ENCODE measurements around the gene KRT72.
"Not testable (repeated sequence)": the region's sequence is repeated elsewhere in the genome, so short reads cannot be mapped to it uniquely, and the experiment has no call there.

The KRT72 gene

GRCh38 chr12:52606581-52607218, 5.4 kb upstream of the KRT72 start:
- H3K4me1 ChIP-seq (ENCODE audit: control insufficient read depth, insufficient read depth, low read length), result no peaks in the 10 kb centered on the region
- H3K27me3 ChIP-seq (ENCODE audit: control insufficient read depth, insufficient read depth, low read length), result peaks cover 18% of the 10 kb centered on the region
- no peaks in the 10 kb centered on the region for H3K9me3 ChIP-seq (ENCODE audit: control insufficient read depth, insufficient read depth, low read depth, low read length)
- H3K36me3 ChIP-seq (ENCODE audit: control insufficient read depth, insufficient read depth, low read length), result no peaks in the 10 kb centered on the region
- no peak overlapping the region for H3K4me3 ChIP-seq (ENCODE audit: low read depth, low read length)
- no peak overlapping the region for H3K27ac ChIP-seq (ENCODE audit: low read depth, low read length)
- no peak overlapping the region for H3K9ac ChIP-seq (ENCODE audit: low read length)

- H3K9me3 ChIP-seq (ENCODE audit: control insufficient read depth, insufficient read depth, low read depth, low read length), result no peaks in the 10 kb centered on the region
- no peak overlapping the region for H3K9ac ChIP-seq (ENCODE audit: low read length)
- H3K4me3 ChIP-seq (ENCODE audit: low read depth, low read length), result no peak overlapping the region
- no peak overlapping the region for H3K27ac ChIP-seq (ENCODE audit: low read depth, low read length)
- peaks cover 16% of the 10 kb centered on the region for H3K27me3 ChIP-seq (ENCODE audit: control insufficient read depth, insufficient read depth, low read length)
- no peaks in the 10 kb centered on the region for H3K36me3 ChIP-seq (ENCODE audit: control insufficient read depth, insufficient read depth, low read length)
- H3K4me1 ChIP-seq (ENCODE audit: control insufficient read depth, insufficient read depth, low read length), result no peaks in the 10 kb centered on the region
Observed at GRCh38 chr12:52606096-52606495, 4.8 kb upstream of the KRT72 start.

- Histone ChIP-seq H3K27ac (ENCODE audit: low read depth, low read length) (no peak overlapping the region), H3K4me3 (ENCODE audit: low read depth, low read length) (no peak overlapping the region), H3K9me3 (ENCODE audit: control insufficient read depth, insufficient read depth, low read depth, low read length) (no peaks in the 10 kb centered on the region), H3K27me3 (ENCODE audit: control insufficient read depth, insufficient read depth, low read length) (peaks cover 10% of the 10 kb centered on the region), H3K36me3 (ENCODE audit: control insufficient read depth, insufficient read depth, low read length) (no peaks in the 10 kb centered on the region), H3K9ac (ENCODE audit: low read length) (no peak overlapping the region), H3K4me1 (ENCODE audit: control insufficient read depth, insufficient read depth, low read length) (no peaks in the 10 kb centered on the region)
Observed at GRCh38 chr12:52605542-52605941, 4.3 kb upstream of the KRT72 start.

- no peaks in the 10 kb centered on the region for H3K36me3 ChIP-seq (ENCODE audit: control insufficient read depth, insufficient read depth, low read length)
- H3K4me3 ChIP-seq (ENCODE audit: low read depth, low read length), result no peak overlapping the region
- H3K27ac ChIP-seq (ENCODE audit: low read depth, low read length), result no peak overlapping the region
- H3K27me3 ChIP-seq (ENCODE audit: control insufficient read depth, insufficient read depth, low read length), result peaks cover 13% of the 10 kb centered on the region
- no peak overlapping the region for H3K9ac ChIP-seq (ENCODE audit: low read length)
- H3K4me1 ChIP-seq (ENCODE audit: control insufficient read depth, insufficient read depth, low read length), result no peaks in the 10 kb centered on the region
- no peaks in the 10 kb centered on the region for H3K9me3 ChIP-seq (ENCODE audit: control insufficient read depth, insufficient read depth, low read depth, low read length)
Observed at GRCh38 chr12:52604859-52605258, 3.6 kb upstream of the KRT72 start.

GRCh38 chr12:52603314-52603713, 2.1 kb upstream of the KRT72 start:
- Histone ChIP-seq H3K27ac (ENCODE audit: low read depth, low read length) (no peak overlapping the region), H3K27me3 (ENCODE audit: control insufficient read depth, insufficient read depth, low read length) (peaks cover 24% of the 10 kb centered on the region), H3K36me3 (ENCODE audit: control insufficient read depth, insufficient read depth, low read length) (no peaks in the 10 kb centered on the region), H3K4me1 (ENCODE audit: control insufficient read depth, insufficient read depth, low read length) (no peaks in the 10 kb centered on the region), H3K9ac (ENCODE audit: low read length) (no peak overlapping the region), H3K4me3 (ENCODE audit: low read depth, low read length) (no peak overlapping the region), H3K9me3 (ENCODE audit: control insufficient read depth, insufficient read depth, low read depth, low read length) (no peaks in the 10 kb centered on the region)

- Histone ChIP-seq H3K27me3 (ENCODE audit: control insufficient read depth, insufficient read depth, low read length) (peaks cover 31% of the 10 kb centered on the region), H3K36me3 (ENCODE audit: control insufficient read depth, insufficient read depth, low read length) (no peaks in the 10 kb centered on the region), H3K9ac (ENCODE audit: low read length) (no peak overlapping the region), H3K4me1 (ENCODE audit: control insufficient read depth, insufficient read depth, low read length) (no peaks in the 10 kb centered on the region), H3K9me3 (ENCODE audit: control insufficient read depth, insufficient read depth, low read depth, low read length) (no peaks in the 10 kb centered on the region), H3K4me3 (ENCODE audit: low read depth, low read length) (no peak overlapping the region), H3K27ac (ENCODE audit: low read depth, low read length) (no peak overlapping the region)
Observed at GRCh38 chr12:52602552-52602951, 1.3 kb upstream of the KRT72 start.

- Histone ChIP-seq H3K4me3 (ENCODE audit: low read depth, low read length) (no peak overlapping the region), H3K27ac (ENCODE audit: low read depth, low read length) (no peak overlapping the region), H3K36me3 (ENCODE audit: control insufficient read depth, insufficient read depth, low read length) (no peaks in the 10 kb centered on the region), H3K9me3 (ENCODE audit: control insufficient read depth, insufficient read depth, low read depth, low read length) (no peaks in the 10 kb centered on the region), H3K9ac (ENCODE audit: low read length) (no peak overlapping the region), H3K4me1 (ENCODE audit: control insufficient read depth, insufficient read depth, low read length) (no peaks in the 10 kb centered on the region), H3K27me3 (ENCODE audit: control insufficient read depth, insufficient read depth, low read length) (peaks cover 33% of the 10 kb centered on the region)
Observed at GRCh38 chr12:52601671-52602070, 408 bp upstream of the KRT72 start.

- no peak overlapping the region for H3K27ac ChIP-seq (ENCODE audit: low read depth, low read length)
- no peaks in the 10 kb centered on the region for H3K9me3 ChIP-seq (ENCODE audit: control insufficient read depth, insufficient read depth, low read depth, low read length)
- no peaks in the 10 kb centered on the region for H3K36me3 ChIP-seq (ENCODE audit: control insufficient read depth, insufficient read depth, low read length)
- H3K9ac ChIP-seq (ENCODE audit: low read length), result no peak overlapping the region
- no peak overlapping the region for H3K4me3 ChIP-seq (ENCODE audit: low read depth, low read length)
- H3K4me1 ChIP-seq (ENCODE audit: control insufficient read depth, insufficient read depth, low read length), result no peaks in the 10 kb centered on the region
- H3K27me3 ChIP-seq (ENCODE audit: control insufficient read depth, insufficient read depth, low read length), result peaks cover 33% of the 10 kb centered on the region
Observed at GRCh38 chr12:52600475-52600874, 788 bp downstream of the KRT72 start.

- H3K27ac ChIP-seq (ENCODE audit: low read depth, low read length), result no peak overlapping the region
- peaks cover 33% of the 10 kb centered on the region for H3K27me3 ChIP-seq (ENCODE audit: control insufficient read depth, insufficient read depth, low read length)
- no peaks in the 10 kb centered on the region for H3K9me3 ChIP-seq (ENCODE audit: control insufficient read depth, insufficient read depth, low read depth, low read length)
- no peak overlapping the region for H3K4me3 ChIP-seq (ENCODE audit: low read depth, low read length)
- H3K4me1 ChIP-seq (ENCODE audit: control insufficient read depth, insufficient read depth, low read length), result no peaks in the 10 kb centered on the region
- no peak overlapping the region for H3K9ac ChIP-seq (ENCODE audit: low read length)
- no peaks in the 10 kb centered on the region for H3K36me3 ChIP-seq (ENCODE audit: control insufficient read depth, insufficient read depth, low read length)
Observed at GRCh38 chr12:52600071-52600470, 1.2 kb downstream of the KRT72 start.

- Histone ChIP-seq H3K9ac (ENCODE audit: low read length) (no peak overlapping the region), H3K27ac (ENCODE audit: low read depth, low read length) (no peak overlapping the region), H3K4me3 (ENCODE audit: low read depth, low read length) (no peak overlapping the region), H3K9me3 (ENCODE audit: control insufficient read depth, insufficient read depth, low read depth, low read length) (no peaks in the 10 kb centered on the region), H3K4me1 (ENCODE audit: control insufficient read depth, insufficient read depth, low read length) (no peaks in the 10 kb centered on the region), H3K36me3 (ENCODE audit: control insufficient read depth, insufficient read depth, low read length) (no peaks in the 10 kb centered on the region), H3K27me3 (ENCODE audit: control insufficient read depth, insufficient read depth, low read length) (peaks cover 33% of the 10 kb centered on the region)
Observed at GRCh38 chr12:52598966-52599365, 2.3 kb downstream of the KRT72 start.

- H3K27ac ChIP-seq (ENCODE audit: low read depth, low read length); H3K36me3 ChIP-seq (ENCODE audit: control insufficient read depth, insufficient read depth, low read length); H3K4me1 ChIP-seq (ENCODE audit: control insufficient read depth, insufficient read depth, low read length); H3K9ac ChIP-seq (ENCODE audit: low read length); H3K4me3 ChIP-seq (ENCODE audit: low read depth, low read length): not testable (repeated sequence)
- peaks cover 36% of the 10 kb centered on the region for H3K9me3 ChIP-seq (ENCODE audit: control insufficient read depth, insufficient read depth, low read depth, low read length)
- H3K27me3 ChIP-seq (ENCODE audit: control insufficient read depth, insufficient read depth, low read length), result peaks cover 18% of the 10 kb centered on the region
Observed at GRCh38 chr12:52594237-52594636, 7.0 kb downstream of the KRT72 start.

GRCh38 chr12:52591521-52591920, 9.7 kb downstream of the KRT72 start:
- H3K27me3 ChIP-seq (ENCODE audit: control insufficient read depth, insufficient read depth, low read length), result no peaks in the 10 kb centered on the region

More at GRCh38 chr12:52591521-52591920, 9.7 kb downstream of the KRT72 start:
- peaks cover 38% of the 10 kb centered on the region for H3K9me3 ChIP-seq (ENCODE audit: control insufficient read depth, insufficient read depth, low read depth, low read length)
- no peaks in the 10 kb centered on the region for H3K36me3 ChIP-seq (ENCODE audit: control insufficient read depth, insufficient read depth, low read length)
- no peaks in the 10 kb centered on the region for H3K4me1 ChIP-seq (ENCODE audit: control insufficient read depth, insufficient read depth, low read length)
- no peak overlapping the region for H3K27ac ChIP-seq (ENCODE audit: low read depth, low read length)
- H3K4me3 ChIP-seq (ENCODE audit: low read depth, low read length), result no peak overlapping the region
- no peak overlapping the region for H3K9ac ChIP-seq (ENCODE audit: low read length)

Data from HUES6 (cell line).